Measurements from ENCODE around the gene DBT.

DBT gene

DNA sequence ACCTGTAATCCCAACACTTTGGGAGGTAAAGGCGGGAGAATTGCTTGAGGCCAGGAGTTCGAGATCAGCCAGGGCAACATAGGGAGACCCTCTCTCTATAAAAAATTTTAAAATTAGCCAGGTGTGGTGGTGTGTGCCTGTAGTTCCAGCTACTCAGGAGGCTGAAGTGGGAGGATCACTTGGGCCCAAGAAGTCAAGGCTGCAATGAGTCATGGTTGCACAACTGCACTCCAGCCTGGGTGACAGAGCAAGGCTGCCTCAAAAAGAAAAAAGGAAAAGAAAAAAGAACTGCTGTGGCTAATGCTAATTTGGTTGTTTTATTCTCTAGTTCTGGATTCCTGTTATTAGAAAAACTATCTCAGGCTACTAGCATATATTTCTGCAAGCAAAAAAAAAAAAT is 29.8 kb downstream of the DBT start:
- H4K91ac ChIP-seq (ENCODE audit: low read depth, low read length): no peak overlapping the region

DNA sequence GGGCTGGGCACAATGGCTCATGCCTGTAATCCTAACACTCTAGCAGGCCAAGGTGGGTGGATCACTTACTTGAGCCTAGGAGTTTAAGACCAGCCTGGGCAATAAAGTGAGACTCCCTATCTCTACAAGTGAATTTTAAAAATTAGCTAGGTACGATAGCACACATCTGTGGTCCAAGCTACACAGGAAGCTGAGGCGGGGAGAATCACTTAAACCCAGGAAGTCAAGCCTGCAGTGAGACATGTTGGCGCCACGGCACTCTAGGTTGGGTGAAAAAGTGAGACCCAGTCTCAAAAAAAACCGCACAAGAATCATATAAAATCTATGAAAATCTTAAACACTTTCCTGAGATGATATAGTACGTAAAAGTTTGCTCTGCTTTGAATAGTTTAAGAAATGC is 30.2 kb downstream of the DBT start:
- H2BK5ac ChIP-seq (ENCODE audit: low read depth, low read length, poor library complexity): no peak overlapping the region
- H4K12ac ChIP-seq (ENCODE audit: low read depth, low read length): no peak overlapping the region
- no peaks in the 10 kb centered on the region for H3K9me3 ChIP-seq (ENCODE audit: insufficient read depth, low read depth, low read length)
- H2BK12ac ChIP-seq (ENCODE audit: low read length): no peak overlapping the region
- no peaks in the 10 kb centered on the region for H3K27me3 ChIP-seq (ENCODE audit: insufficient read depth, low read length)
- H2AK5ac ChIP-seq (ENCODE audit: low read length): no peak overlapping the region
- H4K91ac ChIP-seq (ENCODE audit: low read depth, low read length): no peak overlapping the region
- H3K79me1 ChIP-seq (ENCODE audit: low read length): no peaks in the 10 kb centered on the region
- DNase-seq: no peak
- no peaks in the 10 kb centered on the region for H3K4me1 ChIP-seq (ENCODE audit: control insufficient read depth in 1 of 2, insufficient read depth in 2 of 2, low read length in 2 of 2)
- no peak overlapping the region for H2AFZ ChIP-seq (ENCODE audit: insufficient read depth, low read length, poor library complexity)
- WGBS (ENCODE audit: extremely low coverage, insufficient coverage, insufficient read length): no CpG with 5 or more reads among the region's 6 CpGs
- no peak overlapping the region for H4K8ac ChIP-seq (ENCODE audit: low read depth, low read length)
- no peaks in the 10 kb centered on the region for H3K79me2 ChIP-seq (ENCODE audit: control insufficient read depth, insufficient read depth, low read length, poor library complexity)
- no peak overlapping the region for H3K9ac ChIP-seq (ENCODE audit: low read length)
- H3K4ac ChIP-seq (ENCODE audit: low read depth, low read length): no peak overlapping the region
- no peak overlapping the region for H3K4me2 ChIP-seq (ENCODE audit: low read length)
- H3K27ac ChIP-seq (ENCODE audit: low read depth, low read length): no peak overlapping the region
- no peak overlapping the region for H3K14ac ChIP-seq (ENCODE audit: low read length)
- no peak overlapping the region for H3K4me3 ChIP-seq (ENCODE audit: low read depth, low read length)
- peaks cover 5% of the 10 kb centered on the region in 2 experiments for H3K36me3 ChIP-seq (ENCODE audit: control insufficient read depth in 1 of 2, insufficient read depth in 2 of 2, low read length in 2 of 2)
- H3K23ac ChIP-seq (ENCODE audit: low read length): no peak overlapping the region
- no peak overlapping the region for H2BK120ac ChIP-seq (ENCODE audit: insufficient read depth, low read length, poor library complexity)
- no peak overlapping the region for H3K18ac ChIP-seq (ENCODE audit: low read length)

More for the DNA sequence above, 29.8 kb downstream of the DBT start:
- Histone ChIP-seq H2BK5ac (ENCODE audit: low read depth, low read length, poor library complexity) (no peak overlapping the region), H3K4me3 (ENCODE audit: low read depth, low read length) (no peak overlapping the region), H3K14ac (ENCODE audit: low read length) (no peak overlapping the region), H3K36me3 (ENCODE audit: control insufficient read depth in 1 of 2, insufficient read depth in 2 of 2, low read length in 2 of 2) (peaks cover 1 to 4% of the 10 kb centered on the region in 2 experiments), H3K4me2 (ENCODE audit: low read length) (no peak overlapping the region), H2BK12ac (ENCODE audit: low read length) (no peak overlapping the region), H3K9me3 (ENCODE audit: insufficient read depth, low read depth, low read length) (no peaks in the 10 kb centered on the region), H3K18ac (ENCODE audit: low read length) (no peak overlapping the region), H2AK5ac (ENCODE audit: low read length) (no peak overlapping the region), H3K27me3 (ENCODE audit: insufficient read depth, low read length) (no peaks in the 10 kb centered on the region), H3K79me2 (ENCODE audit: control insufficient read depth, insufficient read depth, low read length, poor library complexity) (no peaks in the 10 kb centered on the region), H3K27ac (ENCODE audit: low read depth, low read length) (no peak overlapping the region), H4K8ac (ENCODE audit: low read depth, low read length) (no peak overlapping the region), H3K4ac (ENCODE audit: low read depth, low read length) (no peak overlapping the region), H3K23ac (ENCODE audit: low read length) (no peak overlapping the region), H2BK120ac (ENCODE audit: insufficient read depth, low read length, poor library complexity) (no peak overlapping the region), H4K12ac (ENCODE audit: low read depth, low read length) (no peak overlapping the region), H3K79me1 (ENCODE audit: low read length) (no peaks in the 10 kb centered on the region), H3K4me1 (ENCODE audit: control insufficient read depth in 1 of 2, insufficient read depth in 2 of 2, low read length in 2 of 2) (no peaks in the 10 kb centered on the region), H3K9ac (ENCODE audit: low read length) (no peak overlapping the region), H2AFZ (ENCODE audit: insufficient read depth, low read length, poor library complexity) (no peak overlapping the region)
- no CpG with 5 or more reads among the region's 2 CpGs for WGBS (ENCODE audit: extremely low coverage, insufficient coverage, insufficient read length)
- peak in 1 of 2 donors; percentile 53 for DNase-seq

DNA sequence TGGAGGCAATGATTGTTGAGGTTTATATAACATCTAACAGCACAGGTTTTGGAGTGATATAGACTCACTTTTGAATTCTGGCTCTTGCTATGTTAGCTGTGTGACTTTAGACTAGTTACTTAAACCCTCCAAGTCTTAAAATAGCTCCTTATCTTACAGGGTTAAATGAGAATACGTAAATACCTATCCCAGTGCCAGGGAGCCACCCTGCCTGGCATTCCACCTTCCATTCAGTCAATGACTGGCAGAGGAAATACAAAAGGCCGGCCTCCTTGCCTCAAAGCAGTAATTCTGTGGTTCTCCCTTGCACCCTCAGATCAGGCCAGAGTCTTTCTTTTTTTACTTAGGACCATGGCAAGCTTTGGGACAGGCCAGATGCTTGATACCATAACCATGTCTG is 31.8 kb downstream of the DBT start:
- Histone ChIP-seq H3K79me1 (ENCODE audit: low read length) (no peaks in the 10 kb centered on the region), H3K9ac (ENCODE audit: low read length) (no peak overlapping the region), H3K9me3 (ENCODE audit: insufficient read depth, low read depth, low read length) (no peaks in the 10 kb centered on the region), H3K4me3 (ENCODE audit: low read depth, low read length) (no peak overlapping the region), H2AFZ (ENCODE audit: insufficient read depth, low read length, poor library complexity) (no peak overlapping the region), H3K23ac (ENCODE audit: low read length) (no peak overlapping the region), H3K18ac (ENCODE audit: low read length) (no peak overlapping the region), H3K4ac (ENCODE audit: low read depth, low read length) (no peak overlapping the region), H3K79me2 (ENCODE audit: control insufficient read depth, insufficient read depth, low read length, poor library complexity) (no peaks in the 10 kb centered on the region), H3K4me1 (ENCODE audit: control insufficient read depth in 1 of 2, insufficient read depth in 2 of 2, low read length in 2 of 2) (no peaks in the 10 kb centered on the region), H2BK12ac (ENCODE audit: low read length) (no peak overlapping the region), H2BK5ac (ENCODE audit: low read depth, low read length, poor library complexity) (no peak overlapping the region), H3K14ac (ENCODE audit: low read length) (no peak overlapping the region), H3K36me3 (ENCODE audit: control insufficient read depth in 1 of 2, insufficient read depth in 2 of 2, low read length in 2 of 2) (peaks cover 14 to 15% of the 10 kb centered on the region in 2 experiments), H3K4me2 (ENCODE audit: low read length) (no peak overlapping the region), H3K27me3 (ENCODE audit: insufficient read depth, low read length) (no peaks in the 10 kb centered on the region), H2BK120ac (ENCODE audit: insufficient read depth, low read length, poor library complexity) (no peak overlapping the region), H4K91ac (ENCODE audit: low read depth, low read length) (no peak overlapping the region), H4K8ac (ENCODE audit: low read depth, low read length) (no peak overlapping the region), H4K12ac (ENCODE audit: low read depth, low read length) (no peak overlapping the region), H3K27ac (ENCODE audit: low read depth, low read length) (no peak overlapping the region), H2AK5ac (ENCODE audit: low read length) (no peak overlapping the region)
- WGBS (ENCODE audit: extremely low coverage, insufficient coverage, insufficient read length): no CpG with 5 or more reads among the region's 2 CpGs
- DNase-seq: no peak

DNA sequence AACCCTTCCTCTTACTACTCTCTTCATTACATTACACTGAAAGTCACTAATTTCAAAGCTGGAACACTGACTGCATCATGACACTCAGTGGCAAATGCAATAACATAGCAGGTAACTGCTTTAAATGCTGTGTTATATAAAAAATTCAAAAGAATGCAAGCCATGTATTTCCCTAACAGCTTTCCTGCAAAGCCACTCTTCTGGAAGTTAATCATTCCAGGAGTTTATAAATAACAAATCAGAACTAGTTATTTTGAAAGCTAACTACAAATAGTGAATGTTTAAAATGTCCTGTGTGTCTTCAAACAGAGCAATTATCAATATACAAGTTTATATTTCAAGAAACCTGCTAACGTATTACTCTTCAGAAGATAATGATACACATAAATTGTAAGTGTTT is 34.5 kb downstream of the DBT start:
- no CpG with 5 or more reads among the region's 1 CpG for WGBS (ENCODE audit: extremely low coverage, insufficient coverage, insufficient read length)
- Histone ChIP-seq H3K36me3 (ENCODE audit: control insufficient read depth in 1 of 2, insufficient read depth in 2 of 2, low read length in 2 of 2) (peaks cover 18 to 20% of the 10 kb centered on the region in 2 experiments), H3K4ac (ENCODE audit: low read depth, low read length) (no peak overlapping the region), H3K18ac (ENCODE audit: low read length) (no peak overlapping the region), H3K14ac (ENCODE audit: low read length) (no peak overlapping the region), H2BK12ac (ENCODE audit: low read length) (no peak overlapping the region), H3K9me3 (ENCODE audit: insufficient read depth, low read depth, low read length) (no peaks in the 10 kb centered on the region), H4K8ac (ENCODE audit: low read depth, low read length) (no peak overlapping the region), H2BK5ac (ENCODE audit: low read depth, low read length, poor library complexity) (no peak overlapping the region), H3K4me2 (ENCODE audit: low read length) (no peak overlapping the region), H3K27me3 (ENCODE audit: insufficient read depth, low read length) (no peaks in the 10 kb centered on the region), H3K79me1 (ENCODE audit: low read length) (no peaks in the 10 kb centered on the region), H3K79me2 (ENCODE audit: control insufficient read depth, insufficient read depth, low read length, poor library complexity) (no peaks in the 10 kb centered on the region), H3K9ac (ENCODE audit: low read length) (no peak overlapping the region), H3K27ac (ENCODE audit: low read depth, low read length) (no peak overlapping the region), H3K23ac (ENCODE audit: low read length) (no peak overlapping the region), H4K12ac (ENCODE audit: low read depth, low read length) (no peak overlapping the region), H2AFZ (ENCODE audit: insufficient read depth, low read length, poor library complexity) (no peak overlapping the region), H4K91ac (ENCODE audit: low read depth, low read length) (no peak overlapping the region), H2BK120ac (ENCODE audit: insufficient read depth, low read length, poor library complexity) (no peak overlapping the region), H3K4me3 (ENCODE audit: low read depth, low read length) (no peak overlapping the region), H2AK5ac (ENCODE audit: low read length) (no peak overlapping the region), H3K4me1 (ENCODE audit: control insufficient read depth in 1 of 2, insufficient read depth in 2 of 2, low read length in 2 of 2) (no peaks in the 10 kb centered on the region)
- DNase-seq: no peak
